GM18951 (cell line): Measurements from ENCODE around the gene ANGPTL7.

Experiments
- POLR2A ChIP-seq: IDR thresholded peaks from 4 replicates; pipeline ENCODE4 v1.6.1; 2011; ENCODE audit warnings: mild to moderate bottlenecking; ENCODE audit not compliant: insufficient read length, insufficient read depth; ENCODE audit errors: extremely low read depth
- in situ Hi-C: fragments of 300-500 bp; cut with MboI; formaldehyde crosslinking; loops from one replicate; pipeline ENCODE4 v1.12.0; 2022; ENCODE audit warnings: low sequenced_read_pairs, mixed read lengths, inconsistent platforms; ENCODE audit not compliant: unreplicated experiment

ANGPTL7 gene

GRCh38 chr1:11188858-11189451, at the start of gene ANGPTL7:
Gene ANGPTL7, plus strand, starts transcription at chr1:11189355. Its CDS starts 225 bp downstream, at chr1:11189580.
- in situ Hi-C loops: no loop called here
- TF ChIP-seq POLR2A: no peak

GRCh38 chr1:11142618-11143391, 46.4 kb upstream of the ANGPTL7 start:
- TF ChIP-seq POLR2A: no peak
- in situ Hi-C loops: no loop called here

GRCh38 chr1:11143401-11143800, 45.8 kb upstream of the ANGPTL7 start:
- in situ Hi-C loops: no loop called here
- no peak for TF ChIP-seq POLR2A

- no peak for TF ChIP-seq POLR2A
- in situ Hi-C loops: no loop called here
Measured at GRCh38 chr1:11143907-11144306, 45.2 kb upstream of the ANGPTL7 start.

GRCh38 chr1:11144570-11145256, 44.4 kb upstream of the ANGPTL7 start:
- in situ Hi-C loops: no loop called here
- no peak for TF ChIP-seq POLR2A

GRCh38 chr1:11145741-11146140, 43.4 kb upstream of the ANGPTL7 start:
- TF ChIP-seq POLR2A: no peak
- in situ Hi-C loops: no loop called here

- in situ Hi-C loops: no loop called here
- no peak for TF ChIP-seq POLR2A
Measured at GRCh38 chr1:11147197-11147770, 41.9 kb upstream of the ANGPTL7 start.

- in situ Hi-C loops: no loop called here
- TF ChIP-seq POLR2A: no peak
Measured at GRCh38 chr1:11150326-11150725, 38.8 kb upstream of the ANGPTL7 start.

GRCh38 chr1:11151114-11151513, 38.0 kb upstream of the ANGPTL7 start:
- TF ChIP-seq POLR2A: no peak
- in situ Hi-C loops: no loop called here

- in situ Hi-C loops: no loop called here
Measured at GRCh38 chr1:11151826-11152612, 37.1 kb upstream of the ANGPTL7 start.

GRCh38 chr1:11152755-11153154, 36.4 kb upstream of the ANGPTL7 start:
- TF ChIP-seq POLR2A: no peak
- in situ Hi-C loops: no loop called here

More at GRCh38 chr1:11151826-11152612, 37.1 kb upstream of the ANGPTL7 start:
- no peak for TF ChIP-seq POLR2A

GRCh38 chr1:11153184-11153583, 36.0 kb upstream of the ANGPTL7 start:
- in situ Hi-C loops: no loop called here
- TF ChIP-seq POLR2A: no peak

- no peak for TF ChIP-seq POLR2A
- in situ Hi-C loops: no loop called here
Measured at GRCh38 chr1:11156441-11156840, 32.7 kb upstream of the ANGPTL7 start.

- in situ Hi-C loops: no loop called here
- TF ChIP-seq POLR2A: no peak
Measured at GRCh38 chr1:11156963-11157362, 32.2 kb upstream of the ANGPTL7 start.
